GM18951 (cell line): ENCODE measurements around the gene ZC3HAV1.
"Not testable (repeated sequence)": the region's sequence is repeated elsewhere in the genome, so short reads cannot be mapped to it uniquely, and the experiment has no call there.

Experiments used
- POLR2A ChIP-seq: IDR thresholded peaks from 4 replicates; pipeline ENCODE4 v1.6.1; 2011; ENCODE audit warnings: mild to moderate bottlenecking; ENCODE audit not compliant: insufficient read length, insufficient read depth; ENCODE audit errors: extremely low read depth
- in situ Hi-C: fragments of 300-500 bp; cut with MboI; formaldehyde crosslinking; loops from one replicate; pipeline ENCODE4 v1.12.0; 2022; ENCODE audit warnings: low sequenced_read_pairs, mixed read lengths, inconsistent platforms; ENCODE audit not compliant: unreplicated experiment

Gene ZC3HAV1

GRCh38 chr7:139109188-139109982 lies at the start of gene ZC3HAV1:
TSS of gene ZC3HAV1 (minus strand) at chr7:139109720. CDS start at chr7:139109331, 389 bp downstream.
- in situ Hi-C loops = no loop called here

GRCh38 chr7:139153832-139154231 lies 44.3 kb upstream of the ZC3HAV1 start:
- in situ Hi-C loops = no loop called here
- TF ChIP-seq POLR2A = no peak

More at GRCh38 chr7:139109188-139109982, at the start of gene ZC3HAV1:
- peak; percentile 95 for TF ChIP-seq POLR2A

GRCh38 chr7:139152149-139152548 lies 42.6 kb upstream of the ZC3HAV1 start:
- no peak for TF ChIP-seq POLR2A
- in situ Hi-C loops = no loop called here

- in situ Hi-C loops = no loop called here
- no peak for TF ChIP-seq POLR2A
Observed at GRCh38 chr7:139139150-139139549, 29.6 kb upstream of the ZC3HAV1 start.

GRCh38 chr7:139133335-139134139 lies 24.0 kb upstream of the ZC3HAV1 start:
- TF ChIP-seq POLR2A = peak; percentile 58
- in situ Hi-C loops = no loop called here

GRCh38 chr7:139132887-139133286 lies 23.4 kb upstream of the ZC3HAV1 start:
- TF ChIP-seq POLR2A = no peak
- in situ Hi-C loops = no loop called here

GRCh38 chr7:139131601-139132041 lies 22.1 kb upstream of the ZC3HAV1 start:
- no peak for TF ChIP-seq POLR2A
- in situ Hi-C loops = no loop called here

- in situ Hi-C loops = not testable (repeated sequence)
Observed at GRCh38 chr7:139129814-139130213, 20.3 kb upstream of the ZC3HAV1 start.

GRCh38 chr7:139127648-139128047 lies 18.1 kb upstream of the ZC3HAV1 start:
- in situ Hi-C loops = no loop called here
- no peak for TF ChIP-seq POLR2A

- in situ Hi-C loops = no loop called here
- TF ChIP-seq POLR2A = no peak
Observed at GRCh38 chr7:139125657-139126056, 16.1 kb upstream of the ZC3HAV1 start.

- in situ Hi-C loops = not testable (repeated sequence)
Observed at GRCh38 chr7:139124995-139125394, 15.5 kb upstream of the ZC3HAV1 start.

- TF ChIP-seq POLR2A = no peak
- in situ Hi-C loops = no loop called here
Observed at GRCh38 chr7:139124084-139124914, 14.8 kb upstream of the ZC3HAV1 start.

GRCh38 chr7:139119486-139119849 lies 9.9 kb upstream of the ZC3HAV1 start:
- TF ChIP-seq POLR2A = no peak
- in situ Hi-C loops = no loop called here
